H9 (cell line): Measurements from ENCODE around the gene SGCD. TPM values are rescaled to one million over a fixed set of nuclear protein-coding genes. Genes with fewer than 3 reads are reported as not detected.

Experiments
- DNase-seq: peaks from one replicate; pipeline ENCODE4 v3.0.0-alpha.2; 2017
- H2AFZ ChIP-seq: one replicate; pipeline ENCODE4 v1.6.1; 2013; ENCODE audit warnings: mild to moderate bottlenecking, low read length, control low read depth, moderate library complexity
- H2AK5ac ChIP-seq: 2 replicates; pipeline ENCODE4 v1.6.1; 2013; ENCODE audit warnings: low read length, control low read depth, mixed read lengths; ENCODE audit not compliant: insufficient read length
- H2BK120ac ChIP-seq: one replicate; pipeline ENCODE4 v1.6.1; 2013; ENCODE audit warnings: low read depth, mild to moderate bottlenecking, low read length, control low read depth, inconsistent platforms; ENCODE audit not compliant: poor library complexity, severe bottlenecking
- H2BK12ac ChIP-seq: 2 replicates; pipeline ENCODE4 v1.6.1; 2013; ENCODE audit warnings: low read length, control low read depth, mixed read lengths, low read depth; ENCODE audit not compliant: insufficient read length
- H2BK15ac ChIP-seq: 2 replicates; pipeline ENCODE4 v1.6.1; 2013; ENCODE audit warnings: low read depth, low read length, control low read depth
- H2BK20ac ChIP-seq: one replicate; pipeline ENCODE4 v1.6.1; 2013; ENCODE audit warnings: low read depth, mild to moderate bottlenecking, low read length, control low read depth, inconsistent platforms; ENCODE audit not compliant: poor library complexity, severe bottlenecking
- H2BK5ac ChIP-seq: 2 replicates; pipeline ENCODE4 v1.6.1; 2013; ENCODE audit warnings: low read length, control low read depth, mixed read lengths; ENCODE audit not compliant: insufficient read length
- H3K14ac ChIP-seq: 2 replicates; pipeline ENCODE4 v1.6.1; 2013; ENCODE audit warnings: low read length, control low read depth; ENCODE audit not compliant: insufficient read depth
- H3K18ac ChIP-seq: 2 replicates; pipeline ENCODE4 v1.6.1; 2013; ENCODE audit warnings: low read depth, mild to moderate bottlenecking, mixed read lengths, low read length, control low read depth; ENCODE audit not compliant: insufficient read length
- H3K23ac ChIP-seq: 2 replicates; pipeline ENCODE4 v1.6.1; 2013; ENCODE audit warnings: low read length, control low read depth, mixed read lengths, low read depth; ENCODE audit not compliant: insufficient read length
- H3K23me2 ChIP-seq: 2 replicates; pipeline ENCODE4 v1.6.1; 2013; ENCODE audit warnings: low read depth, mild to moderate bottlenecking, mixed read lengths, low read length, control low read depth; ENCODE audit not compliant: insufficient read length, poor library complexity, severe bottlenecking
- H3K27ac ChIP-seq: 2 replicates; pipeline ENCODE4 v1.5.1; 2013; ENCODE audit warnings: low read length, control low read depth, mixed read lengths, low read depth; ENCODE audit not compliant: insufficient read length
- H3K27me3 ChIP-seq: 2 replicates; pipeline ENCODE4 v1.6.1; 2013; ENCODE audit warnings: low read length, control low read depth, inconsistent platforms; ENCODE audit not compliant: insufficient read depth
- H3K4ac ChIP-seq: 2 replicates; pipeline ENCODE4 v1.6.1; 2013; ENCODE audit warnings: low read depth, mild to moderate bottlenecking, control low read depth, inconsistent platforms, low read length, moderate library complexity
- H3K4me1 ChIP-seq: 2 replicates; pipeline ENCODE4 v1.6.1; 2013; ENCODE audit warnings: low read length, control low read depth, inconsistent platforms; ENCODE audit not compliant: insufficient read depth
- H3K4me2 ChIP-seq: 2 replicates; pipeline ENCODE4 v1.6.1; 2013; ENCODE audit warnings: low read length, control low read depth, mixed read lengths; ENCODE audit not compliant: insufficient read length, insufficient read depth
- H3K56ac ChIP-seq: 2 replicates; pipeline ENCODE4 v1.6.1; 2013; ENCODE audit warnings: low read depth, mild to moderate bottlenecking, mixed read lengths, low read length, control low read depth; ENCODE audit not compliant: insufficient read length
- H3K79me1 ChIP-seq: 2 replicates; pipeline ENCODE4 v1.6.1; 2013; ENCODE audit warnings: low read depth, mild to moderate bottlenecking, moderate library complexity, low read length, control low read depth, inconsistent platforms; ENCODE audit not compliant: insufficient read depth, poor library complexity, severe bottlenecking
- H3K79me2 ChIP-seq: 2 replicates; pipeline ENCODE4 v1.6.1; 2013; ENCODE audit warnings: low read length, control low read depth, inconsistent platforms; ENCODE audit not compliant: insufficient read depth
- H3K9ac ChIP-seq: 2 replicates; pipeline ENCODE4 v1.6.1; 2013; ENCODE audit warnings: low read length, control low read depth, mixed read lengths; ENCODE audit not compliant: insufficient read length; ENCODE audit errors: extremely low read depth
- H3K9me3 ChIP-seq: one replicate; pipeline ENCODE4 v1.6.1; 2013; ENCODE audit warnings: low read depth, low read length, inconsistent platforms; ENCODE audit not compliant: control insufficient read depth
- H3T11ph ChIP-seq: one replicate; pipeline ENCODE4 v1.6.1; 2013; ENCODE audit warnings: mild to moderate bottlenecking, low read length, control low read depth, inconsistent platforms
- H4K20me1 ChIP-seq: one replicate; pipeline ENCODE4 v1.6.1; 2013; ENCODE audit not compliant: control insufficient read depth, insufficient read length, insufficient read depth
- H4K5ac ChIP-seq: 2 replicates; pipeline ENCODE4 v1.6.1; 2013; ENCODE audit warnings: low read depth, mild to moderate bottlenecking, mixed read lengths, low read length, control low read depth; ENCODE audit not compliant: insufficient read length
- H4K8ac ChIP-seq: replicated peaks from 2 replicates; pipeline ENCODE4 v1.6.1; 2013; ENCODE audit warnings: low read length, control low read depth, mixed read lengths, low read depth; ENCODE audit not compliant: insufficient read length
- H4K91ac ChIP-seq: 2 replicates; pipeline ENCODE4 v1.6.1; 2013; ENCODE audit warnings: low read depth, mild to moderate bottlenecking, moderate library complexity, mixed read lengths, low read length, control low read depth; ENCODE audit not compliant: insufficient read length
- H3K27ac Mint-ChIP-seq, 3 experiments: 2 replicates in 2 of 3; 3 replicates in 1 of 3; pipeline ENCODE4 v1.8.0; 2020 to 2021; ENCODE audit warnings: mixed read lengths in 3 of 3, mild to moderate bottlenecking in 1 of 3, moderate library complexity in 1 of 3
- H3K27me3 Mint-ChIP-seq: 2 replicates; pipeline ENCODE4 v1.8.0; 2021; ENCODE audit warnings: low read depth, mild to moderate bottlenecking, moderate library complexity, mixed read lengths
- H3K36me3 Mint-ChIP-seq, 3 experiments: 2 replicates in 2 of 3; 3 replicates in 1 of 3; pipeline ENCODE4 v1.8.0; 2020 to 2021; ENCODE audit warnings: low read depth in 3 of 3, mixed read lengths in 3 of 3; ENCODE audit not compliant: insufficient read depth in 1 of 3
- H3K4me1 Mint-ChIP-seq, 2 experiments: 2 replicates each; pipeline ENCODE4 v1.8.0; 2020; ENCODE audit warnings: mixed read lengths in 2 of 2
- H3K4me3 Mint-ChIP-seq, 2 experiments: 2 replicates in 1 of 2; 3 replicates in 1 of 2; pipeline ENCODE4 v1.8.0; 2020 to 2021; ENCODE audit warnings: mild to moderate bottlenecking in 2 of 2, mixed read lengths in 2 of 2, moderate library complexity in 1 of 2
- H3K9me3 Mint-ChIP-seq, 2 experiments: 2 replicates in 1 of 2; 3 replicates in 1 of 2; pipeline ENCODE4 v1.8.0; 2020; ENCODE audit warnings: mild to moderate bottlenecking in 2 of 2, mixed read lengths in 2 of 2, moderate library complexity in 1 of 2
- CTCF ChIP-seq: fragments of 200-600 bp; sonication (generic); conservative IDR thresholded peaks from 3 replicates; pipeline ENCODE4 v1.8.0; 2021; ENCODE audit warnings: antibody characterized with exemption, mild to moderate bottlenecking
- WGBS: extraction: QIAGEN DNeasy Blood & Tissue Kit; methylation state at CpG from one replicate; pipeline ENCODE4 v1.1.7; 2013; ENCODE audit warnings: missing lambda C conversion rate, low lambda C conversion rate, mixed read lengths; ENCODE audit not compliant: insufficient read length; ENCODE audit errors: extremely low coverage; 5-methylcytosine and 5-hydroxymethylcytosine counted together
- total RNA-seq: library from RNA; stranded (reverse); gene quantifications from 2 replicates; pipeline ENCODE4 v1.2.1, GENCODE V29; 2021

Gene SGCD
- total RNA-seq, 1 experiment from 2014 or later, result 0.11 TPM

DNA sequence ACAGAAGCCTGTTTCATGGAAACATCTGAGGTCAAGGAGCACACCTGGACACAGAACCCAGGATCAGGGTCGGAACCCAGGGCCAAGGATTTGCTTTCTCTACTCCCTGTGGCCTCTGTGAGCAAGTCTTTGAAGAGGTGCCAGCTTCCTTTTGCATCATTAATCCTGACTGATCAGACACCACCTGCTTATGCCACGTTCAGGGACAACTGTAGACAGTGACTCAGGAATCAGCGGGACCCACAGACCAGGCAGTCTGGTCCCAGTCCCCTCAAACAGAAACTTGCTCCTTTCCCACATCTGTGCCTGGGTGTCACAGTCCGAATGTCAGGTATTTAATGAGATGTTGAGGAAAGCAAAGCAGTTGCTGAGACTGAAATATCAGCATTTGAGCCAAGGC, 154.8 kb downstream of the SGCD start:
- H2AK5ac ChIP-seq, result no peak overlapping the region
- no peak overlapping the region for H3K27ac ChIP-seq
- H4K5ac ChIP-seq, result no peak overlapping the region
- H3K18ac ChIP-seq, result no peak overlapping the region
- no peak overlapping the region for H2BK5ac ChIP-seq
- no peaks in the 10 kb centered on the region for H3K27me3 ChIP-seq
- no peak overlapping the region for H3K14ac ChIP-seq
- WGBS, result no CpG with 5 or more reads among the region's 4 CpGs
- Mint-ChIP-seq H3K27me3 (no peaks in the 10 kb centered on the region), H3K9me3 (no peaks in the 10 kb centered on the region; a peak in 2 of 5 replicates), H3K36me3 (no peaks in the 10 kb centered on the region; a peak in 1 of 7 replicates), H3K4me3 (no peak overlapping the region), H3K4me1 (peaks cover 4 to 10% of the 10 kb centered on the region in 2 experiments), H3K27ac (no peak overlapping the region)
- no peaks in the 10 kb centered on the region for H3K79me1 ChIP-seq
- no peak for DNase-seq
- no peak for TF ChIP-seq CTCF
- no peaks in the 10 kb centered on the region for H3K23me2 ChIP-seq
- no peaks in the 10 kb centered on the region for H3K79me2 ChIP-seq
- H3K56ac ChIP-seq, result no peak overlapping the region
- H3K4ac ChIP-seq, result no peak overlapping the region
- H4K20me1 ChIP-seq, result no peaks in the 10 kb centered on the region
- no peak overlapping the region for H2BK12ac ChIP-seq
- no peak overlapping the region for H4K91ac ChIP-seq
- no peak overlapping the region for H3T11ph ChIP-seq
- H2BK120ac ChIP-seq, result no peak overlapping the region
- H4K8ac ChIP-seq, result no peak overlapping the region
- no peak overlapping the region for H3K4me2 ChIP-seq
- H2AFZ ChIP-seq, result no peak overlapping the region
- no peak overlapping the region; the same call in 1 of the 2 replicates for H2BK15ac ChIP-seq
- H3K9ac ChIP-seq, result no peak overlapping the region
- no peaks in the 10 kb centered on the region for H3K9me3 ChIP-seq
- H3K4me1 ChIP-seq, result no peaks in the 10 kb centered on the region
- no peak overlapping the region for H3K23ac ChIP-seq
- no peak overlapping the region for H2BK20ac ChIP-seq
